Urinary bladder (tissue), 4 donors: Measurements from ENCODE around the gene ABCF2. TPM values are rescaled to one million over a fixed set of nuclear protein-coding genes. Genes with fewer than 3 reads are reported as not detected.

Source experiments
- DNase-seq: peaks from one replicate; pipeline ENCODE4 v3.0.0-alpha.2; 2015; ENCODE audit errors: extremely low spot score
- H3K27ac ChIP-seq: one replicate; pipeline ENCODE4 v1.5.1; 2013; ENCODE audit warnings: low read depth, mild to moderate bottlenecking, moderate library complexity
- H3K36me3 ChIP-seq: one replicate; pipeline ENCODE4 v1.6.1; 2013; ENCODE audit warnings: mild to moderate bottlenecking, moderate library complexity; ENCODE audit not compliant: insufficient read depth
- H3K4me1 ChIP-seq: one replicate; pipeline ENCODE4 v1.6.1; 2013; ENCODE audit warnings: mild to moderate bottlenecking, moderate library complexity; ENCODE audit not compliant: insufficient read depth
- H3K4me3 ChIP-seq: one replicate; pipeline ENCODE4 v1.5.1; 2013; ENCODE audit warnings: low read depth, low read length
- WGBS: extraction: QIAGEN DNeasy Blood & Tissue Kit; methylation state at CpG from one replicate; pipeline ENCODE4 v1.1.7; 2013; 5-methylcytosine and 5-hydroxymethylcytosine counted together
- polyA plus RNA-seq: library from polyadenylated mRNA; stranded (reverse); fragments of 200-250 nt; gene quantifications from one replicate; pipeline ENCODE4 v1.2.3, GENCODE V29; 2013
- total RNA-seq: library from RNA; depleted of rRNA; stranded (reverse); fragments of >200 nt; gene quantifications from one replicate; pipeline ENCODE4 v1.2.3, GENCODE V29; 2014
- donor health status: healthy with polysubstance abuse.
- donor health status: healthy.

Gene ABCF2
- total and polyA plus RNA-seq, 2 donors, result 14.1 to 29.6 TPM

- Histone ChIP-seq H3K27ac (peak overlapping the region; percentile 63), H3K4me1 (no peaks in the 10 kb centered on the region), H3K36me3 (no peaks in the 10 kb centered on the region), H3K4me3 (peak overlapping the region; percentile 57)
- no peak for DNase-seq
- WGBS, result under 1% methylated on average over 45 of the region's 45 CpGs
Observed at GRCh38 chr7:151249034-151249731, 22.2 kb upstream of the ABCF2 start.

- no peaks in the 10 kb centered on the region for H3K36me3 ChIP-seq
- no peaks in the 10 kb centered on the region for H3K4me1 ChIP-seq
- under 1% methylated on average over 71 of the region's 71 CpGs for WGBS
- peak within 1 kb of the TSS; percentile 57 for H3K4me3 ChIP-seq
- DNase-seq, result no peak
- peak within 1 kb of the TSS; percentile 63 for H3K27ac ChIP-seq
Observed at GRCh38 chr7:151248346-151249033, 21.5 kb upstream of the ABCF2 start, which contains the start of gene SMARCD3. Gene SMARCD3, minus strand, starts transcription at chr7:151248694. Its CDS starts 132 bp downstream, at chr7:151248562.

- Histone ChIP-seq H3K4me3 (peak overlapping the region; percentile 57), H3K27ac (peak overlapping the region; percentile 63), H3K4me1 (no peaks in the 10 kb centered on the region), H3K36me3 (no peaks in the 10 kb centered on the region)
- DNase-seq, result no peak
- 4% methylated on average over 29 of the region's 29 CpGs for WGBS
Observed at GRCh38 chr7:151247611-151248345, 20.8 kb upstream of the ABCF2 start.

GRCh38 chr7:151246851-151247580 is 20.0 kb upstream of the ABCF2 start:
- DNase-seq, result no peak
- WGBS, result 49% methylated on average over 4 of the region's 4 CpGs
- no peak overlapping the region for H3K4me3 ChIP-seq
- no peaks in the 10 kb centered on the region for H3K36me3 ChIP-seq
- no peaks in the 10 kb centered on the region for H3K4me1 ChIP-seq
- H3K27ac ChIP-seq, result no peak overlapping the region

- no peak for DNase-seq
Observed at GRCh38 chr7:151246102-151246850, 19.3 kb upstream of the ABCF2 start.

GRCh38 chr7:151245360-151246101 is 18.5 kb upstream of the ABCF2 start:
- 4% methylated on average over 60 of the region's 60 CpGs for WGBS
- DNase-seq, result no peak

More at GRCh38 chr7:151246102-151246850, 19.3 kb upstream of the ABCF2 start:
- no peaks in the 10 kb centered on the region for H3K36me3 ChIP-seq
- H3K4me3 ChIP-seq, result no peak overlapping the region
- no peaks in the 10 kb centered on the region for H3K4me1 ChIP-seq
- WGBS, result 42% methylated on average over 13 of the region's 13 CpGs
- H3K27ac ChIP-seq, result no peak overlapping the region

GRCh38 chr7:151244841-151245346 is 17.9 kb upstream of the ABCF2 start:
- Histone ChIP-seq H3K27ac (no peak overlapping the region), H3K4me1 (no peaks in the 10 kb centered on the region), H3K36me3 (no peaks in the 10 kb centered on the region), H3K4me3 (peak overlapping the region; percentile 42)
- 10% methylated on average over 15 of the region's 15 CpGs for WGBS
- DNase-seq, result no peak

More at GRCh38 chr7:151245360-151246101, 18.5 kb upstream of the ABCF2 start:
- peak overlapping the region; percentile 42 for H3K4me3 ChIP-seq
- H3K4me1 ChIP-seq, result no peaks in the 10 kb centered on the region
- H3K36me3 ChIP-seq, result no peaks in the 10 kb centered on the region
- no peak overlapping the region for H3K27ac ChIP-seq

- no peaks in the 10 kb centered on the region for H3K4me1 ChIP-seq
- no peak for DNase-seq
- no peak overlapping the region for H3K4me3 ChIP-seq
- H3K27ac ChIP-seq, result no peak overlapping the region
- no peaks in the 10 kb centered on the region for H3K36me3 ChIP-seq
- 22% methylated on average over 10 of the region's 10 CpGs for WGBS
Observed at GRCh38 chr7:151244196-151244840, 17.3 kb upstream of the ABCF2 start.

GRCh38 chr7:151243408-151244195 is 16.6 kb upstream of the ABCF2 start:
- Histone ChIP-seq H3K4me1 (no peaks in the 10 kb centered on the region), H3K4me3 (no peak overlapping the region), H3K36me3 (no peaks in the 10 kb centered on the region), H3K27ac (no peak overlapping the region)
- 52% methylated on average over 17 of the region's 17 CpGs for WGBS
- no peak for DNase-seq

- H3K4me1 ChIP-seq, result no peaks in the 10 kb centered on the region
- WGBS, result 54% methylated on average over 2 of the region's 2 CpGs
- DNase-seq, result no peak
- no peak overlapping the region for H3K4me3 ChIP-seq
- H3K36me3 ChIP-seq, result no peaks in the 10 kb centered on the region
- no peak overlapping the region for H3K27ac ChIP-seq
Observed at GRCh38 chr7:151243045-151243349, 16.0 kb upstream of the ABCF2 start.
